Transverse colon (tissue), 3 donors: ENCODE data around the gene TIGAR.
A peak's percentile ranks its signal among the peaks of the same experiment; 100 is the strongest.

Source experiments
- EP300 ChIP-seq: sonication (generic); formaldehyde crosslinking; IDR thresholded peaks from one replicate; pipeline ENCODE4 v1.6.1; 2017; ENCODE audit warnings: antibody characterized with exemption, low read depth
- TF ChIP-seq, protein P1 (sequence below), 5 experiments: fragments of 200-600 bp in 3 of 5; fragments of 450-650 bp in 2 of 5; sonication (generic) in 3 of 5; IDR thresholded peaks; 1 replicate in 2 of 5; 2 replicates in 3 of 5; pipeline ENCODE4 v1.5.1; 2016 to 2017; ENCODE audit warnings: antibody characterized with exemption in 5 of 5, inconsistent platforms in 3 of 5, mild to moderate bottlenecking in 2 of 5, moderate library complexity in 1 of 5

DNA sequence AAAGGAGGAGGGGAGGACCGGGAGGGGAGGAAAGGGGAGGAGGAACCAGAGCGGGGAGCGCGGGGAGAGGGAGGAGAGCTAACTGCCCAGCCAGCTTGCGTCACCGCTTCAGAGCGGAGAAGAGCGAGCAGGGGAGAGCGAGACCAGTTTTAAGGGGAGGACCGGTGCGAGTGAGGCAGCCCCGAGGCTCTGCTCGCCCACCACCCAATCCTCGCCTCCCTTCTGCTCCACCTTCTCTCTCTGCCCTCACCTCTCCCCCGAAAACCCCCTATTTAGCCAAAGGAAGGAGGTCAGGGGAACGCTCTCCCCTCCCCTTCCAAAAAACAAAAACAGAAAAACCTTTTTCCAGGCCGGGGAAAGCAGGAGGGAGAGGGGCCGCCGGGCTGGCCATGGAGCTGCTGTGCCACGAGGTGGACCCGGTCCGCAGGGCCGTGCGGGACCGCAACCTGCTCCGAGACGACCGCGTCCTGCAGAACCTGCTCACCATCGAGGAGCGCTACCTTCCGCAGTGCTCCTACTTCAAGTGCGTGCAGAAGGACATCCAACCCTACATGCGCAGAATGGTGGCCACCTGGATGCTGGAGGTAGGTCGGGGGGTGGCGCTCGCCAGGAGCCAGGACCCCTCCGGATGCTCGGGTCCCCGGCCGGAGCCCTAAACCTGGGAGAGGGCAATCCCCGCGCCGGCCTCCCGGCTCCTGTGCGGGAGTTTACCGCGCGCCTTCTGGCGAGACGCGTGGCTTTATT, 47.2 kb upstream of the TIGAR start, which contains the start of gene CCND2:
- TF ChIP-seq, protein P1, sequence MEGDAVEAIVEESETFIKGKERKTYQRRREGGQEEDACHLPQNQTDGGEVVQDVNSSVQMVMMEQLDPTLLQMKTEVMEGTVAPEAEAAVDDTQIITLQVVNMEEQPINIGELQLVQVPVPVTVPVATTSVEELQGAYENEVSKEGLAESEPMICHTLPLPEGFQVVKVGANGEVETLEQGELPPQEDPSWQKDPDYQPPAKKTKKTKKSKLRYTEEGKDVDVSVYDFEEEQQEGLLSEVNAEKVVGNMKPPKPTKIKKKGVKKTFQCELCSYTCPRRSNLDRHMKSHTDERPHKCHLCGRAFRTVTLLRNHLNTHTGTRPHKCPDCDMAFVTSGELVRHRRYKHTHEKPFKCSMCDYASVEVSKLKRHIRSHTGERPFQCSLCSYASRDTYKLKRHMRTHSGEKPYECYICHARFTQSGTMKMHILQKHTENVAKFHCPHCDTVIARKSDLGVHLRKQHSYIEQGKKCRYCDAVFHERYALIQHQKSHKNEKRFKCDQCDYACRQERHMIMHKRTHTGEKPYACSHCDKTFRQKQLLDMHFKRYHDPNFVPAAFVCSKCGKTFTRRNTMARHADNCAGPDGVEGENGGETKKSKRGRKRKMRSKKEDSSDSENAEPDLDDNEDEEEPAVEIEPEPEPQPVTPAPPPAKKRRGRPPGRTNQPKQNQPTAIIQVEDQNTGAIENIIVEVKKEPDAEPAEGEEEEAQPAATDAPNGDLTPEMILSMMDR (IDR thresholded peaks at IDR 0.05) = peak in 1 of 5 experiments; percentile 17
- TF ChIP-seq EP300 = no peak
